H54 (cell line): Measurements from ENCODE around the gene SLC9A2.

Source experiments
- DNase-seq: peaks from one replicate; pipeline ENCODE4 v3.0.0; 2011; ENCODE audit warnings: low spot score, mixed read lengths; ENCODE audit not compliant: insufficient read length
- FAIRE-seq: peaks from 3 replicates; lab custom pipeline; 2011; peaks lifted over from hg19 to GRCh38; lab: Jason Lieb, UNC
- POLR2A ChIP-seq: IDR thresholded peaks from 2 replicates; pipeline ENCODE4 v1.6.1; 2011; ENCODE audit warnings: low read depth, mild to moderate bottlenecking, low read length

The SLC9A2 gene

GRCh38 chr2:102753563-102754159, 134.3 kb downstream of the SLC9A2 start:
- TF ChIP-seq POLR2A = no peak
- FAIRE-seq (peak; percentile 43), DNase-seq (no peak)

DNA sequence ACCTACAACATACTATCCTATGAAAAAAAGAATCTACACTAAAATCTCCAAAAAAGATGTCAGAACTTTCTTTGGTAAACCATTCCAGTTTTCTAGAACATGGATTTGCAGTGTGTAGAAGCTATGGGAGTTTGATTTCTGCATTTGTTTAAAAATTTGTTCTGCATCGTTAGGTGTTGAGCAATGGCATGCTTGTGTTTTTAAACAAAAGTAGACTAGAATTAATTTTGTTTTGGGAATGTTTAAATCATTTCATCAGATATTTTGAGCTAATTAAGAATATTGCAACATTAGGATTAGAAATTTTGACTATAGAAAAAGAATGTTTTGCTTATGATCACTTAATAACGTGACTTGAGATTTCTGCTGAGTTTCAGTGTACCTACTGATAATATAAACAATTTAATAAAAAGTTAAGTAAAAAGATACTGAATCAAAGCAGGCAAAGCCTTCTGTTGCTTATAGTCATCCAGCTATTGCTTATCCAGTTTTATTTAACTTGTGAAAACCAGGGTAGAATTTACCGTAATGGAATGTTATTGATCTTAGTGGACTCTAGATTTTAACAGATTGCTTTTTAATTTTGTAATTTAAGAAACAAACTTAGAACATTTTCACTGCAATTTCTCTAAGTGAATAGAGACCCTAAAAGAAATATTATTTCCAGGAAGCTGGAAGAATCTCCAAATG, 135.2 kb downstream of the SLC9A2 start:
- DNase-seq (no peak), FAIRE-seq (no peak)
- no peak for TF ChIP-seq POLR2A

DNA sequence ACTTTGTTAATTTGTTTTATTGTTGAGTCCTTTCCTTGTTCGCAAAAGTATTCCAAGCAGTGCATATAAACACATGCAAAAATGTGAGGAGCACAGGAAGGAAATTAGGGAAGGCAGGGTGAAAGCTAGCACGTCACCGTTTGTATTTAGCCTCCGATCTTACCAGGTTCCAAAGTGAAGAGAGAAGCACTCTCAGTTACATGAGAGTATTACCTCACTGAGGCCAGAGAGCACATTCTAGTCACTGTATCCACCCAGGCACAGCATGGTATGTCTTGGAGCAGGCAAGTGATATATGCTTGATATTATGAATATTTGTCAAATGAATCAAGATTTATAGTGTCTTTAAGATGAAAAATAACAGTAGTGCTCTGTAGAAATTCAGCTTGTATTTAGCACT, 135.9 kb downstream of the SLC9A2 start:
- no peak for FAIRE-seq
- TF ChIP-seq POLR2A = no peak
- DNase-seq = no peak

DNA sequence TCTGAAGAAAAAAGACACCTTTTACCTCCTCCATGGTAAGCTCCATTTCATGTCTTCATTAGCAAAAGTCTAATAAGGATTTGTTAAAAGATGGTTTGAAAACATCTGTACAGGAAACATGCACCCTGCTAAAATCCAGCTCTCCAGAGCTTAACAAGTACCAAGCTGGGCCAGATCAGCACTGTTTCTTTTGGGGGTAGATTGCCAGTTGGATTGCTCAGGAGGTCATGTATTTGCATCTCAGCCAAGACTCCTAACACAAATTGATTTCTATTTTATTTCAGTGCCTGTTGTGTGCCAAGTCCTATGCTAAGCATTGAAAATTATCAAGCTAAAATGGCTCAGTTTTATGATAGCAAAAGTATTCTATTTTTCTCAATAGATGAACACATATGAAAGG, 139.1 kb downstream of the SLC9A2 start:
- FAIRE-seq (no peak), DNase-seq (no peak)
- TF ChIP-seq POLR2A = no peak
